PFSK-1 (cell line): ENCODE results near the gene PIEZO2.

Source experiments
- FOXP2 ChIP-seq: optimal IDR thresholded peaks from 2 replicates; pipeline ENCODE3; 2011; ENCODE audit warnings: borderline replicate concordance, control low read depth, inconsistent platforms; ENCODE audit not compliant: insufficient read depth; ENCODE audit errors: extremely low read length, extremely low read depth
- POLR2AphosphoS5 ChIP-seq: IDR thresholded peaks from 2 replicates; pipeline ENCODE4 v1.6.1; 2012; ENCODE audit warnings: low read depth, mild to moderate bottlenecking, control low read depth, low read length, moderate library complexity
- SIN3A ChIP-seq: IDR thresholded peaks from 2 replicates; pipeline ENCODE4 v1.6.1; 2012; ENCODE audit warnings: mild to moderate bottlenecking, low read length, moderate library complexity, borderline replicate concordance; ENCODE audit not compliant: insufficient read depth
- TAF1 ChIP-seq: IDR thresholded peaks from 2 replicates; pipeline ENCODE4 v1.6.1; 2012; ENCODE audit warnings: low read length, control low read depth, borderline replicate concordance; ENCODE audit not compliant: insufficient read depth
- TF ChIP-seq, protein P1 (sequence below), 2 experiments: IDR thresholded peaks; 2 replicates each; pipeline versions ENCODE4 v1.6.1 to v1.8.0; 2011 to 2012; ENCODE audit warnings: low read depth in 2 of 2, low read length in 2 of 2, control low read depth in 1 of 2, inconsistent platforms in 1 of 2, mild to moderate bottlenecking in 1 of 2, moderate library complexity in 1 of 2; ENCODE audit not compliant: insufficient read depth in 1 of 2

The PIEZO2 gene

DNA sequence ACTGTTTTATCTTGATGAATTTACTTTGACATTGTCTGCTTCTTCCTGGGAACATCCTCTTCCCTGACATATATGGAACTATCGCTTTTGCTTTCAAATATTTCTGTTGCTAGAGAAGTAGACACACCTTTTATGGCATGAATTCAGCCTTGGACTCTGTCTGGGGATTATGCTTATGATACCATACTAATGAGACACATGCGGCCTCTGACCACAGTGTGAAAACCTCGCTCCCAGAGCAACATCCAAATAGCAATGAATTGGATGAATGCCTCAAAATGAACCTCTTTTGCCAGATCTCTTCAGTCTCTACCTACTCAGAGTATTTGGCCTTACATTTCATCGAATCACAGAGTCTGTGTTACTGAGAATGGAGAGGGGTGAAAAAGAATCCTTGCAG lies 70.9 kb downstream of the PIEZO2 start:
- TF ChIP-seq POLR2AphosphoS5, result no peak
- TF ChIP-seq SIN3A, result no peak
- TF ChIP-seq, protein P1, sequence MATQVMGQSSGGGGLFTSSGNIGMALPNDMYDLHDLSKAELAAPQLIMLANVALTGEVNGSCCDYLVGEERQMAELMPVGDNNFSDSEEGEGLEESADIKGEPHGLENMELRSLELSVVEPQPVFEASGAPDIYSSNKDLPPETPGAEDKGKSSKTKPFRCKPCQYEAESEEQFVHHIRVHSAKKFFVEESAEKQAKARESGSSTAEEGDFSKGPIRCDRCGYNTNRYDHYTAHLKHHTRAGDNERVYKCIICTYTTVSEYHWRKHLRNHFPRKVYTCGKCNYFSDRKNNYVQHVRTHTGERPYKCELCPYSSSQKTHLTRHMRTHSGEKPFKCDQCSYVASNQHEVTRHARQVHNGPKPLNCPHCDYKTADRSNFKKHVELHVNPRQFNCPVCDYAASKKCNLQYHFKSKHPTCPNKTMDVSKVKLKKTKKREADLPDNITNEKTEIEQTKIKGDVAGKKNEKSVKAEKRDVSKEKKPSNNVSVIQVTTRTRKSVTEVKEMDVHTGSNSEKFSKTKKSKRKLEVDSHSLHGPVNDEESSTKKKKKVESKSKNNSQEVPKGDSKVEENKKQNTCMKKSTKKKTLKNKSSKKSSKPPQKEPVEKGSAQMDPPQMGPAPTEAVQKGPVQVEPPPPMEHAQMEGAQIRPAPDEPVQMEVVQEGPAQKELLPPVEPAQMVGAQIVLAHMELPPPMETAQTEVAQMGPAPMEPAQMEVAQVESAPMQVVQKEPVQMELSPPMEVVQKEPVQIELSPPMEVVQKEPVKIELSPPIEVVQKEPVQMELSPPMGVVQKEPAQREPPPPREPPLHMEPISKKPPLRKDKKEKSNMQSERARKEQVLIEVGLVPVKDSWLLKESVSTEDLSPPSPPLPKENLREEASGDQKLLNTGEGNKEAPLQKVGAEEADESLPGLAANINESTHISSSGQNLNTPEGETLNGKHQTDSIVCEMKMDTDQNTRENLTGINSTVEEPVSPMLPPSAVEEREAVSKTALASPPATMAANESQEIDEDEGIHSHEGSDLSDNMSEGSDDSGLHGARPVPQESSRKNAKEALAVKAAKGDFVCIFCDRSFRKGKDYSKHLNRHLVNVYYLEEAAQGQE (IDR thresholded peaks at IDR 0.05; ENCODE audit: insufficient read depth in 1 of 2, low read depth in 2 of 2, low read length in 2 of 2), result no peak
- no peak for TF ChIP-seq TAF1
- TF ChIP-seq FOXP2, result no peak

DNA sequence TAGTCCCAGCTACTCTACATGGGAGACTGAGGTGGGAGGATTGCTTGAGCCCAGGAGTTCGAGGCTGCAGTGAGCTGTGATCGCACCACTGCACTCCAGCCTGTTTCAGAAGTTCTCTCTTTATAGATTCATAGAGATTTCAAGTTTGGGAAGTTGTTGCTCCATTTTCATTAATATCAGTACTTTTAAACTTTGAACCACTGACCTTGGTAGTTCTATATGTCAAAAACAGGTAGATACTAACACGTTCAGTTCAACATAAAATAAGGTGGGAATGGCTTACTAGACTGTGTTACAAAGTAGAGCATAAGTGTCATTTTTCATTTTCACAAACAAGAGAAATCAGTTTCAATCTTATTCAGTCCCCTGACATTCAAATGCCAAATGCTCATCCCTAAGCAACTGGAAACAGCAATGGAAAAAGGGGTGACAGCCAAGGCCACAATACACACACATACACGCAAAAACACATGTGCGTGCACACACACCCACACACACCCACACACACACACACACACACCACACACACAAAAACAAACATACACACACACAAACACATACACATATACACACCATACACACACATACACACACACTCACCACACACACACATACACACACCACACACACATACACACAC lies 71.7 kb downstream of the PIEZO2 start:
- TF ChIP-seq POLR2AphosphoS5, result no peak
- no peak for TF ChIP-seq TAF1
- TF ChIP-seq SIN3A, result no peak
- no peak for TF ChIP-seq FOXP2
- TF ChIP-seq, protein P1 (IDR thresholded peaks at IDR 0.05; ENCODE audit: insufficient read depth in 1 of 2, low read depth in 2 of 2, low read length in 2 of 2), result no peak

DNA sequence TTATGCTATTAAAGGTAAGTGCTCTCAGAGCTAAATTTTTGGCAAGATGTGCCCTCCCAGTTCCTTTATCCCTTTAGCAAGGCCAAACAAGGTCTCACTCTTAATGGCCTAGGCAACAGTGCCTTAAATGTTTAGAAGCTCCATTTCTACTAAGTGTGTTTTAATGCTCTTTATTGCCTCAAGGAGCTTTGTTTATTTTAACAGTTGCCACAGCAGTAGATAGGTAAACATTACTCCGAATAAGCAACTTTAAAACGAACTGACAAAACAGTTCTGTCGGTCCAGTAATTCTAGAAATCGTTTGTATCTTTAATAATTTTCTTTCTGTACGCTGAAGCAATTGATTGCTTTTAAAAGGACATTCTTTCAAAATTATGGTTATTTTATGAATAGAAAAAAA lies 74.5 kb downstream of the PIEZO2 start:
- TF ChIP-seq POLR2AphosphoS5 (no peak), FOXP2 (no peak), SIN3A (no peak), TAF1 (no peak)
- TF ChIP-seq, protein P1 (IDR thresholded peaks at IDR 0.05; ENCODE audit: insufficient read depth in 1 of 2, low read depth in 2 of 2, low read length in 2 of 2), result no peak

DNA sequence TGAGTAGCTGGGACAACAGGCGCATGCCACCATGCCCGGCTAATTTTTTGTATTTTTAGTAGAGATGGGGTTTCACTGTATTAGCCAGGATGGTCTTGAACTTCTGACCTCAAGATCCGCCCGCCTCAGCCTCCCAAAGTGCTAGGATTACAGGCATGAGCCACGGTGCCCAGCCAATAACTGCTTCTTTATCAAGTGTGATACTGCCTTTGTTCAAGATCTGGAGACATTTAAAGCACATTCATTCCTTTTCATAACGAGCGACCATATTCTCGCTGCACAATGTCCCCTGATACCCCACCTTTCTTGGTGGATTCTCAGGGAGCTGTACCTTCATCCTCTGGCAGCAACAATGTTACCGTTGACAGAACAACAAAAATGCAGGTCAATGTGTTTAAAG lies 75.4 kb downstream of the PIEZO2 start:
- no peak for TF ChIP-seq SIN3A
- TF ChIP-seq, protein P1 (IDR thresholded peaks at IDR 0.05; ENCODE audit: insufficient read depth in 1 of 2, low read depth in 2 of 2, low read length in 2 of 2), result no peak
- no peak for TF ChIP-seq TAF1

DNA sequence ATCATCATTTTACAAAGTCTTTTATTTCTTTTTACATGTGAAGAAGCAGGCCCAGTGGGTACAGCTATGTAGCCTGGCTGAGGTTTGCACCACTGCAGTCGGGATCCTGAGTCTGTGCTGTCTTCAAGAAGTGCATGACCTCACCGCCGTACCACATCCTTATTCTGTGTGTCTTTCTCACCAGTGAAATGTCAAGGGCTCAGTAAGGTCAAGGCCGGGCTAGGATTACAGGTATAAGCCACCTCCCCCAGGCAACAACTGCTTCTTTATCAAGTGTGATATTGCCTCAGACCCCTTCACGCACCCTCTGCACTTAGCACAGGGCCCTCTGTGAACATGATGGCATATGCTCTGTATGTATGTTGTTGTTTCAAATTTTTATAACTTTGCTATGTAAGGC lies 76.7 kb downstream of the PIEZO2 start:
- TF ChIP-seq POLR2AphosphoS5 (no peak), TAF1 (no peak), SIN3A (no peak)
